PC-9 (cell line): ENCODE data around the gene CD4. TPM values are rescaled to one million over a fixed set of nuclear protein-coding genes. Genes with fewer than 3 reads are reported as not detected.
A peak's percentile ranks its signal among the peaks of the same experiment; 100 is the strongest.

Experiments used
- BruUV-seq: library from RNA; stranded (reverse); fragments of 400-500 nt; replicated peaks from 2 replicates; lab custom pipeline; 2021; lab: Mats Ljungman, UMichigan
- CTCF ChIA-PET: fragments of 300-600 bp; sonication (Branson Sonifier 250); formaldehyde crosslinking; loops from one replicate; lab custom pipeline; 2022; ENCODE audit warnings: antibody characterized with exemption; lab: Charles Lee
- POLR2A ChIA-PET: fragments of 300-600 bp; sonication (Branson Sonifier 250); formaldehyde crosslinking; loops from one replicate; lab custom pipeline; 2022; ENCODE audit warnings: antibody characterized with exemption; ENCODE audit not compliant: unreplicated experiment; lab: Charles Lee
- DNase-seq, 2 experiments: peaks; one replicate each; pipeline versions ENCODE4 v3.0.0 to v3.0.0-alpha.2; 2015 to 2022; ENCODE audit warnings: mixed read lengths in 1 of 2
- H2AFZ ChIP-seq: fragments of 200-600 bp; sonication (generic); 2 replicates; pipeline ENCODE4 v1.8.1; 2017; ENCODE audit warnings: antibody characterized with exemption
- H3F3A ChIP-seq: fragments of 200-600 bp; sonication (generic); 2 replicates; pipeline ENCODE4 v1.8.1; 2017; ENCODE audit warnings: antibody characterized with exemption, mild to moderate bottlenecking, low read depth; ENCODE audit not compliant: insufficient read depth
- H3K27ac ChIP-seq: fragments of 200-600 bp; sonication (generic); 2 replicates; pipeline ENCODE4 v1.6.1; 2016; ENCODE audit warnings: mixed run types
- H3K27me3 ChIP-seq: fragments of 200-600 bp; sonication (generic); 2 replicates; pipeline ENCODE4 v1.6.1; 2016; ENCODE audit warnings: low read depth, mixed run types; ENCODE audit not compliant: insufficient read depth
- H3K36me3 ChIP-seq: fragments of 200-600 bp; sonication (generic); 2 replicates; pipeline ENCODE4 v1.6.1; 2016; ENCODE audit warnings: low read depth, mixed run types
- H3K4me1 ChIP-seq: fragments of 200-600 bp; sonication (generic); replicated peaks from 2 replicates; pipeline ENCODE4 v1.6.1; 2016; ENCODE audit warnings: mixed run types; ENCODE audit not compliant: insufficient read depth
- H3K4me2 ChIP-seq: fragments of 200-600 bp; sonication (generic); 2 replicates; pipeline ENCODE4 v1.6.1; 2017; ENCODE audit warnings: mixed run types
- H3K4me3 ChIP-seq: fragments of 200-600 bp; sonication (generic); 2 replicates; pipeline ENCODE4 v1.6.1; 2016; ENCODE audit warnings: mixed run types
- H3K79me2 ChIP-seq: fragments of 200-600 bp; sonication (generic); 2 replicates; pipeline ENCODE4 v1.6.1; 2017; ENCODE audit warnings: low read depth, mixed run types
- H3K9me2 ChIP-seq: fragments of 200-600 bp; sonication (generic); 2 replicates; pipeline ENCODE4 v1.8.1; 2017; ENCODE audit warnings: mild to moderate bottlenecking; ENCODE audit not compliant: insufficient read depth
- H3K9me3 ChIP-seq: fragments of 200-600 bp; sonication (generic); 2 replicates; pipeline ENCODE4 v1.8.1; 2016; ENCODE audit warnings: low read depth; ENCODE audit not compliant: insufficient read depth
- H4K20me1 ChIP-seq: fragments of 200-600 bp; sonication (generic); 2 replicates; pipeline ENCODE4 v1.8.1; 2017; ENCODE audit not compliant: insufficient read depth
- CTCF ChIP-seq: fragments of 200-600 bp; sonication (generic); conservative IDR thresholded peaks from 2 replicates; pipeline ENCODE4 v1.6.1; 2017; ENCODE audit warnings: mixed run types, antibody characterized with exemption, mild to moderate bottlenecking, moderate library complexity
- EZH2 ChIP-seq: fragments of 200-600 bp; sonication (generic); IDR thresholded peaks from 2 replicates; pipeline ENCODE4 v1.8.0; 2017; ENCODE audit warnings: antibody characterized with exemption, low read depth
- intact Hi-C: fragments of 100-400 bp; cut with micrococcal nuclease; formaldehyde crosslinking; loops from one replicate; pipeline ENCODE4 v1.10.0; 2022; ENCODE audit not compliant: unreplicated experiment
- total RNA-seq: library from RNA; stranded (reverse); gene quantifications from 2 replicates; pipeline ENCODE4 v1.2.3, GENCODE V29; 2021

CD4 gene
- total RNA-seq, 1 experiment from 2014 or later: 1.0 TPM

GRCh38 chr12:6827437-6827911 is 38.1 kb downstream of the CD4 start:
- TF ChIP-seq CTCF (no peak), EZH2 (no peak)
- no peaks in the 10 kb centered on the region for H3K79me2 ChIP-seq
- ChIA-PET POLR2A (interaction anchor here (0.7 kb wide), 1 partner anchor 26 kb away, joined by 4 read pairs; no protein-coding TSS in a partner anchor), CTCF (interaction anchor here (0.6 to 0.7 kb wide), 2 partner anchors 13 to 304 kb away, joined by 4 read pairs; no protein-coding TSS in a partner anchor)
- H3F3A ChIP-seq: no peaks in the 10 kb centered on the region; the same call in 1 of the 2 replicates
- no peak overlapping the region for H3K4me3 ChIP-seq
- H3K9me3 ChIP-seq: no peaks in the 10 kb centered on the region
- H3K36me3 ChIP-seq: no peaks in the 10 kb centered on the region
- no peaks in the 10 kb centered on the region for H4K20me1 ChIP-seq
- BruUV-seq: no TSS peak
- peak in 1 of 2 experiments; percentile 61 for DNase-seq
- peaks cover 97% of the 10 kb centered on the region for H3K27me3 ChIP-seq
- H2AFZ ChIP-seq: no peak overlapping the region
- H3K27ac ChIP-seq: no peak overlapping the region
- intact Hi-C loops: loop anchor here (5.0 kb wide), 2 partner anchors 140 to 260 kb away; partner anchors contain the start of genes NOP2 and ZNF384
- H3K9me2 ChIP-seq: no peaks in the 10 kb centered on the region
- no peaks in the 10 kb centered on the region for H3K4me1 ChIP-seq
- peak overlapping the region; percentile 32; the same call in 1 of the 2 replicates for H3K4me2 ChIP-seq

GRCh38 chr12:6827982-6828780 is 38.9 kb downstream of the CD4 start, which contains the start of gene P3H3:
Gene P3H3, plus strand, starts transcription at chr12:6828407. Its CDS starts 34 bp downstream, at chr12:6828441.
- Histone ChIP-seq H4K20me1 (no peaks in the 10 kb centered on the region), H3K4me3 (peak within 1 kb of the TSS; percentile 13; the same call in 1 of the 2 replicates), H3K27me3 (peaks cover 90% of the 10 kb centered on the region), H2AFZ (no peak within 1 kb of the TSS; the same call in 1 of the 2 replicates), H3K9me2 (no peaks in the 10 kb centered on the region), H3K79me2 (no peaks in the 10 kb centered on the region), H3K4me2 (peak within 1 kb of the TSS; percentile 61), H3K36me3 (no peaks in the 10 kb centered on the region), H3F3A (no peaks in the 10 kb centered on the region; the same call in 1 of the 2 replicates), H3K4me1 (no peaks in the 10 kb centered on the region), H3K27ac (no peak within 1 kb of the TSS), H3K9me3 (no peaks in the 10 kb centered on the region)
- ChIA-PET POLR2A (interaction anchor here (0.7 kb wide), 1 partner anchor 27 kb away, joined by 4 read pairs; no protein-coding TSS in a partner anchor), CTCF (interaction anchor here (1.3 kb wide), 1 partner anchor 74 kb away, joined by 5 read pairs; no protein-coding TSS in a partner anchor)
- no TSS peak for BruUV-seq
- peak; percentile 91 for TF ChIP-seq EZH2
- TF ChIP-seq CTCF: no peak
- DNase-seq: no peak
- intact Hi-C loops: loop anchor here (5.0 kb wide), 2 partner anchors 141 to 261 kb away; partner anchors contain the start of genes NOP2 and ZNF384
